ENCODE data around the gene MINDY4. TPM values are rescaled to one million over a fixed set of nuclear protein-coding genes. Genes with fewer than 3 reads are reported as not detected.
"Not testable (repeated sequence)": the region's sequence is repeated elsewhere in the genome, so short reads cannot be mapped to it uniquely, and the experiment has no call there.

Gene MINDY4
- total RNA-seq, 1 donor from 2014 or later, result 2.4 TPM

- no peak for FAIRE-seq
- DNase-seq (ENCODE audit: low spot score in 2 of 2), result no peak
Observed at GRCh38 chr7:30826181-30826580, 55.0 kb downstream of the MINDY4 start.

- FAIRE-seq, result no peak
- DNase-seq (ENCODE audit: low spot score in 2 of 2), result no peak
Observed at GRCh38 chr7:30828591-30828990, 57.4 kb downstream of the MINDY4 start.

GRCh38 chr7:30829471-30829870 lies 58.3 kb downstream of the MINDY4 start:
- FAIRE-seq (no peak), DNase-seq (ENCODE audit: low spot score in 2 of 2) (no peak)

- no peak for DNase-seq (ENCODE audit: low spot score in 2 of 2)
- no peak for FAIRE-seq
Observed at GRCh38 chr7:30831227-30831626, 60.0 kb downstream of the MINDY4 start.

- DNase-seq (ENCODE audit: low spot score in 2 of 2) (no peak), FAIRE-seq (no peak)
Observed at GRCh38 chr7:30831936-30832335, 60.7 kb downstream of the MINDY4 start.

- FAIRE-seq; DNase-seq (ENCODE audit: low spot score in 2 of 2): not testable (repeated sequence)
Observed at GRCh38 chr7:30834017-30834674, 62.9 kb downstream of the MINDY4 start.

- DNase-seq (ENCODE audit: low spot score in 2 of 2) (no peak), FAIRE-seq (no peak)
Observed at GRCh38 chr7:30835396-30835915, 64.2 kb downstream of the MINDY4 start.

- DNase-seq (ENCODE audit: low spot score in 2 of 2) (no peak), FAIRE-seq (no peak)
Observed at GRCh38 chr7:30836991-30837390, 65.8 kb downstream of the MINDY4 start.

- DNase-seq (ENCODE audit: low spot score in 2 of 2) (no peak), FAIRE-seq (no peak)
Observed at GRCh38 chr7:30837581-30837980, 66.4 kb downstream of the MINDY4 start.

- no peak for FAIRE-seq
- DNase-seq (ENCODE audit: low spot score in 2 of 2), result no peak
Observed at GRCh38 chr7:30838008-30838407, 66.8 kb downstream of the MINDY4 start.

- FAIRE-seq, result no peak
- DNase-seq (ENCODE audit: low spot score in 2 of 2), result no peak
Observed at GRCh38 chr7:30840141-30841024, 69.2 kb downstream of the MINDY4 start.

GRCh38 chr7:30841025-30841735 lies 70.0 kb downstream of the MINDY4 start:
- no peak for DNase-seq (ENCODE audit: low spot score in 2 of 2)
- no peak for FAIRE-seq

GRCh38 chr7:30841801-30842541 lies 70.8 kb downstream of the MINDY4 start:
- DNase-seq (ENCODE audit: low spot score in 2 of 2) (no peak), FAIRE-seq (no peak)

- FAIRE-seq, result no peak
- no peak for DNase-seq (ENCODE audit: low spot score in 2 of 2)
Observed at GRCh38 chr7:30842542-30843451, 71.6 kb downstream of the MINDY4 start.

GRCh38 chr7:30843741-30844482 lies 72.7 kb downstream of the MINDY4 start:
- no peak for DNase-seq (ENCODE audit: low spot score in 2 of 2)

GRCh38 chr7:30844483-30844874 lies 73.3 kb downstream of the MINDY4 start:
- no peak for DNase-seq (ENCODE audit: low spot score in 2 of 2)
- FAIRE-seq, result no peak

More at GRCh38 chr7:30843741-30844482, 72.7 kb downstream of the MINDY4 start:
- FAIRE-seq, result no peak

GRCh38 chr7:30844916-30845315 lies 73.7 kb downstream of the MINDY4 start:
- FAIRE-seq, result no peak
- DNase-seq (ENCODE audit: low spot score in 2 of 2), result no peak

GRCh38 chr7:30845426-30846135 lies 74.4 kb downstream of the MINDY4 start:
- DNase-seq (ENCODE audit: low spot score in 2 of 2) (no peak), FAIRE-seq (no peak)
